Trophoblast cell (in vitro differentiated cells and primary cell): ENCODE results near the gene FPGS.
A peak's percentile ranks its signal among the peaks of the same experiment; 100 is the strongest.

Source experiments
- DNase-seq, 2 donors: peaks; one replicate each; pipeline ENCODE4 v3.0.0-alpha.2; 2016
- H2AFZ ChIP-seq: 2 replicates; pipeline ENCODE4 v1.6.1; 2013; ENCODE audit warnings: low read length, moderate library complexity, mild to moderate bottlenecking; ENCODE audit not compliant: insufficient read depth, poor library complexity
- H2AK5ac ChIP-seq: 2 replicates; pipeline ENCODE4 v1.6.1; 2013; ENCODE audit warnings: mild to moderate bottlenecking, low read length
- H2BK120ac ChIP-seq: 2 replicates; pipeline ENCODE4 v1.6.1; 2013; ENCODE audit warnings: low read length, mild to moderate bottlenecking, moderate library complexity; ENCODE audit not compliant: insufficient read depth, poor library complexity
- H2BK12ac ChIP-seq: 2 replicates; pipeline ENCODE4 v1.6.1; 2013; ENCODE audit warnings: mild to moderate bottlenecking, low read length, moderate library complexity
- H2BK5ac ChIP-seq: 2 replicates; pipeline ENCODE4 v1.6.1; 2013; ENCODE audit warnings: low read length, low read depth, moderate library complexity, mild to moderate bottlenecking; ENCODE audit not compliant: poor library complexity
- H3K14ac ChIP-seq: 2 replicates; pipeline ENCODE4 v1.6.1; 2013; ENCODE audit warnings: mild to moderate bottlenecking, low read length
- H3K18ac ChIP-seq: 2 replicates; pipeline ENCODE4 v1.6.1; 2013; ENCODE audit warnings: mild to moderate bottlenecking, low read length
- H3K23ac ChIP-seq: 2 replicates; pipeline ENCODE4 v1.6.1; 2013; ENCODE audit warnings: low read length
- H3K27ac ChIP-seq: 2 replicates; pipeline ENCODE4 v1.5.1; 2013; ENCODE audit warnings: low read depth, mild to moderate bottlenecking, inconsistent platforms, low read length, moderate library complexity
- H3K27me3 ChIP-seq: 2 replicates; pipeline ENCODE4 v1.6.1; 2013; ENCODE audit warnings: inconsistent platforms, mild to moderate bottlenecking, low read length, moderate library complexity; ENCODE audit not compliant: insufficient read depth
- H3K36me3 ChIP-seq, 2 experiments: 1 replicate in 1 of 2; 2 replicates in 1 of 2; pipeline ENCODE4 v1.6.1; 2013; ENCODE audit warnings: low read length in 2 of 2, mild to moderate bottlenecking in 2 of 2, moderate library complexity in 1 of 2; ENCODE audit not compliant: insufficient read depth in 2 of 2, control insufficient read depth in 1 of 2
- H3K4ac ChIP-seq: 2 replicates; pipeline ENCODE4 v1.6.1; 2013; ENCODE audit warnings: low read depth, mild to moderate bottlenecking, low read length, moderate library complexity
- H3K4me1 ChIP-seq, 2 experiments: 1 replicate in 1 of 2; 2 replicates in 1 of 2; pipeline ENCODE4 v1.6.1; 2013; ENCODE audit warnings: low read length in 2 of 2, mild to moderate bottlenecking in 2 of 2, moderate library complexity in 1 of 2; ENCODE audit not compliant: insufficient read depth in 2 of 2, control insufficient read depth in 1 of 2
- H3K4me2 ChIP-seq: 2 replicates; pipeline ENCODE4 v1.6.1; 2013; ENCODE audit warnings: inconsistent platforms, mild to moderate bottlenecking, low read length, moderate library complexity
- H3K4me3 ChIP-seq: 2 replicates; pipeline ENCODE4 v1.5.1; 2013; ENCODE audit warnings: mild to moderate bottlenecking, low read depth, low read length, inconsistent platforms
- H3K79me1 ChIP-seq: one replicate; pipeline ENCODE4 v1.6.1; 2013; ENCODE audit warnings: low read length
- H3K79me2 ChIP-seq: 2 replicates; pipeline ENCODE4 v1.6.1; 2013; ENCODE audit warnings: low read length, mild to moderate bottlenecking; ENCODE audit not compliant: control insufficient read depth, insufficient read depth, poor library complexity
- H3K9ac ChIP-seq: 2 replicates; pipeline ENCODE4 v1.6.1; 2013; ENCODE audit warnings: mild to moderate bottlenecking, low read length
- H3K9me3 ChIP-seq: 2 replicates; pipeline ENCODE4 v1.6.1; 2013; ENCODE audit warnings: low read depth, mild to moderate bottlenecking, control low read depth, inconsistent platforms, low read length; ENCODE audit not compliant: insufficient read depth
- H4K12ac ChIP-seq: 2 replicates; pipeline ENCODE4 v1.6.1; 2013; ENCODE audit warnings: low read depth, mild to moderate bottlenecking, low read length, moderate library complexity
- H4K8ac ChIP-seq: 2 replicates; pipeline ENCODE4 v1.6.1; 2013; ENCODE audit warnings: low read depth, mild to moderate bottlenecking, low read length, moderate library complexity
- H4K91ac ChIP-seq: one replicate; pipeline ENCODE4 v1.6.1; 2013; ENCODE audit warnings: low read depth, mild to moderate bottlenecking, low read length, moderate library complexity
- WGBS: extraction: QIAGEN DNeasy Blood & Tissue Kit; methylation state at CpG from one replicate; pipeline ENCODE4 v1.1.7; 2013; ENCODE audit warnings: missing lambda C conversion rate; ENCODE audit not compliant: insufficient read length, insufficient coverage; ENCODE audit errors: extremely low coverage; 5-methylcytosine and 5-hydroxymethylcytosine counted together

FPGS gene

DNA sequence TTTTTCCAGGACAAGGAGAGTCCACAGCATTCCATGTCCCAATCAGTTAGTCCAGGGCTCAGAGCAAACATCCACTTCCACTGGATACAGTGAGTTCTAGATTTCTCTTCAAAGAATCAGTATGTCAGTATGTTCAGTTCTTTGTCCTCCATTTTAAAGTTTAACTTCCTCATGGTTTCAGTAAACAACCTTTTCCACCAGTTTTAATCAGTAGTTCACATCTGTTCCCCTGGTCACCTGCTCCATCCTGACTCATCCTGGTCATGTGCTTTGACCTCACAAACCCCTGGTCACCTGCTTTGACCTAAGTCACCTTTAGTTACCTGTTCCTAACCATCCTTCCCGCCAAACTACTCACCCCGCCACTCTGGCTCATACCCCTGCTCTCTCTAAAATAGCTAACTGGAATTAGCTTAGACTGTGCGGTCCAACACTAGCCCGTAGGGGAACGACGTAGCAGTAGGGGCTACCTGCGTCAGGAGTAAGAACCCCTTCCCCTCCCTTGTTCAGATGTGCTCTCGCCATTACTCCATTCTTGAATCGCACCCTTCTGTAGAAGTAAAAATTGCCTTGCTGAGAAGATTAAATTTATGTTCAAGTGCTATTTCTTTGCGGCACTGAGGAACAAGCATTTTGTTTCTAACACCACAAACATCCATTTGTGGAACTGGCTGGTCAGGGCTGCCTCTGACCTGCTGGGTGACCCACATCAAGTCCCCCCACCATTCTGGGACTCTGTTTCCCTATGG, 46.2 kb downstream of the FPGS start:
- Histone ChIP-seq H3K4me1 (peaks cover 53 to 62% of the 10 kb centered on the region in 2 experiments), H3K9me3 (peaks cover 22% of the 10 kb centered on the region), H2AK5ac (peak overlapping the region; percentile 70), H3K14ac (peak overlapping the region; percentile 8), H2BK5ac (peak overlapping the region; percentile 24), H4K12ac (no peak overlapping the region), H3K4me2 (no peak overlapping the region), H3K79me1 (peaks cover 71% of the 10 kb centered on the region), H2BK12ac (peak overlapping the region; percentile 81), H2AFZ (no peak overlapping the region), H3K9ac (no peak overlapping the region), H3K36me3 (peaks cover 2 to 11% of the 10 kb centered on the region in 2 experiments), H2BK120ac (peak overlapping the region; percentile 79), H3K27ac (peak overlapping the region; percentile 57), H3K23ac (no peak overlapping the region), H3K27me3 (no peaks in the 10 kb centered on the region), H3K79me2 (peaks cover 17% of the 10 kb centered on the region), H4K8ac (no peak overlapping the region), H4K91ac (peak overlapping the region; percentile 98), H3K4ac (no peak overlapping the region), H3K4me3 (no peak overlapping the region), H3K18ac (peak overlapping the region; percentile 31)
- no CpG with 5 or more reads among the region's 10 CpGs for WGBS
- peak; percentile 88 to 92 for DNase-seq

DNA sequence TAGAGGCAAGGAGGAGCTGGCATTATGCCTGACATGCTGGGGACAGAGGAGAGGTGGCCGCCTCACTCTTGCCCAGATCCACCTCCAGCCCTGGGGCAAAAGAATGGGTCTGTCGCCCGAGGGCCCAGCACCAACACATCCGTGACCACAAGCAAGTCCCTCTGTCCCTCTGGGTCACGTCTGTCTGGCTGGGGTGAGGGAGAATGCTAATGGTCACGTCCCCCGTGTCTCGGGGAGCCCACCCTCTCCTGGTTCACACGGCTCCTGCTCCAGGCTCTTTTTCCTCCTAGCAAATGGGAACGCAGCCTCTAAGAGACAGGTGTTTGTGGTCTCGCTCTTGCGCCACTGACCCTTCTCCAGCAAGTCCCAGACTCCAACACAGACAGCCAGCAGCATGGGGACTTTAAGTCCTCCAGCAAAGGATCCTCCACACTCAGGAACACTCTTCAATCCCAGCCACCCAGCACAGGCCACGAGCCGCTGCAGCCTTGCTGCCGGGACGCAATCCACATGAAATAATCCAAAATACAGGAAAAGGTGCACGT, 47.7 kb downstream of the FPGS start:
- Histone ChIP-seq H4K8ac (no peak overlapping the region), H3K14ac (no peak overlapping the region)
- no CpG with 5 or more reads among the region's 17 CpGs for WGBS

DNA sequence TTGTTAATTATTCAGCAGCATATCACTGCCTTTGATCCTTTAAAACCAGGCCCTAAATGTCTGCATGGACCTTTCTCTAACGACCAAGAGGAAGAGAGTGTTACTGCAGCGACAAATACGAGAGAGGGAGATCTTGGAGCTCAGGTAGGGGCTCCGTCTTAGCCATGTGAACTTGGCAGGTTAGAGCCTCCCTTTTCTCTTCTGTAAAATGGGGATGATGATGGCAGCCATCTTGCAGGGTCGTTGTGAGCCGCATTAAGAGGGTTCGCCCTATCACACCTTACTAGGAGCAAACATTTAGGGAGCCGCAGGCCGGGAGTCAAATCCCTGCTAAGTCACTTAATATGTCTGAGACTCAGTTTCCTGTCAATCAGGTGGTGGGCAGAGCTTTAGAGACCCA, 50.1 kb downstream of the FPGS start:
- Histone ChIP-seq H3K18ac (peak overlapping the region; percentile 81), H3K27ac (no peak overlapping the region), H4K91ac (peak overlapping the region; percentile 92), H3K36me3 (peaks cover 2 to 10% of the 10 kb centered on the region in 2 experiments), H3K4me3 (no peak overlapping the region), H3K79me1 (peaks cover 59% of the 10 kb centered on the region), H2BK12ac (peak overlapping the region; percentile 98), H2BK120ac (peak overlapping the region; percentile 85), H3K4ac (peak overlapping the region; percentile 87), H3K23ac (no peak overlapping the region), H2AFZ (peak overlapping the region; percentile 17), H3K27me3 (no peaks in the 10 kb centered on the region), H2BK5ac (peak overlapping the region; percentile 83), H3K4me2 (no peak overlapping the region), H3K9me3 (peaks cover 17% of the 10 kb centered on the region), H3K9ac (no peak overlapping the region), H2AK5ac (peak overlapping the region; percentile 82), H3K14ac (peak overlapping the region; percentile 87), H3K79me2 (peaks cover 10% of the 10 kb centered on the region), H4K12ac (no peak overlapping the region), H4K8ac (peak overlapping the region; percentile 67), H3K4me1 (peaks cover 31 to 40% of the 10 kb centered on the region in 2 experiments)
- WGBS, result no CpG with 5 or more reads among the region's 9 CpGs
- DNase-seq, result no peak

More for the DNA sequence above, 47.7 kb downstream of the FPGS start:
- H3K79me1 ChIP-seq, result peaks cover 68% of the 10 kb centered on the region
- H3K4ac ChIP-seq, result no peak overlapping the region
- peaks cover 22% of the 10 kb centered on the region for H3K9me3 ChIP-seq
- peak overlapping the region; percentile 2 for H3K18ac ChIP-seq
- no peaks in the 10 kb centered on the region for H3K27me3 ChIP-seq
- H3K79me2 ChIP-seq, result peaks cover 18% of the 10 kb centered on the region
- peak overlapping the region; percentile 23 for H4K91ac ChIP-seq
- no peak overlapping the region for H4K12ac ChIP-seq
- no peak overlapping the region for H2BK120ac ChIP-seq
- H2AK5ac ChIP-seq, result peak overlapping the region; percentile 6
- peaks cover 2 to 11% of the 10 kb centered on the region in 2 experiments for H3K36me3 ChIP-seq
- peak overlapping the region; percentile 8 for H2BK12ac ChIP-seq
- no peak overlapping the region for H3K4me2 ChIP-seq
- H2AFZ ChIP-seq, result no peak overlapping the region
- peaks cover 54 to 63% of the 10 kb centered on the region in 2 experiments for H3K4me1 ChIP-seq
- peak; percentile 90 to 95 for DNase-seq
- no peak overlapping the region for H2BK5ac ChIP-seq
- H3K23ac ChIP-seq, result no peak overlapping the region
- H3K9ac ChIP-seq, result no peak overlapping the region
- H3K4me3 ChIP-seq, result no peak overlapping the region
- H3K27ac ChIP-seq, result peak overlapping the region; percentile 16

DNA sequence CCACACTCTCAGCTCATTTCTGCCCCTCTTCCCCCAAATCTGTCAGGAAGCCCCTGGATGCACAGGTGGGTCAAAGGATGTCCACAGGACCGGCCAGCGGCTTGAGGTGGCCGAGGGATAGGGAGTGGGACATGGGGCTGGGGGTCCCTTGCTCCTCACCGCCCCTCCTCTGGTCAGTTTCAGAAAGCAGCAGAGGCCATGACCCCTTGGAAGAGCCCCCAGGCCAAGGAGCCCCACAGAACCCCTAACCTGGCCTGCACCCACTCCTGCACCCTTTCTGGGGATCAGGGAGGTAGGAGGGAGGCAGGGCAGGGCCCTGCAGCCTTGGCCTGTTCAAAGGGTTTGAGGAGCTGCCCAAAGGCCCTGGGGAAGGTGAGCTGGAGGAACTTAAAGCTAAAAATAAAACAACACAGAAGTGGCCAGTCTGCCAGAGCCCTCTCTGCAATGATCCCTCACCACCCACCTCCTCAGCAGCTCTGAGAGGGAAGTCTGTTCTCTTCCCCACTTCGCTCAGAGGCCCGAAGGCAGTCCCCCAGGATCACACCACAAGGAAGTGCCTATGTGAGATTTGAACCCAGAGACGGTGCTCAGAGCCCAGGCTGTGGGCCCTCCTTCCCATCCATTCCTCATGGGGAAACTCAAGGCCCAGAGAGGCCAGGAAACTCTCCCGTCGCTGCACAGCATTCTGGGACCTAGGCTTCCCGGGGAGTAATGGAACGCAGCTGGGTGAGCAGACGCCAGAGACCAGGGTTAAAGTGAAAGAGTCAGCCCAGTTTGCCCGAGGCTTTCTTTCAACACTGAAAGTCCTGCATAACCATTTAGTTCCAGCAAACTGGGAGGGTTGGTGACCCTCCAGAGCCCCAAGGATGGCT, 50.9 kb downstream of the FPGS start:
- H3K4me3 ChIP-seq, result no peak overlapping the region
- no peak overlapping the region for H3K23ac ChIP-seq
- DNase-seq, result peak; percentile 80 to 88
- WGBS, result no CpG with 5 or more reads among the region's 13 CpGs
- no peaks in the 10 kb centered on the region for H3K27me3 ChIP-seq
- peaks cover 59% of the 10 kb centered on the region for H3K79me1 ChIP-seq
- peak overlapping the region; percentile 83 for H2BK5ac ChIP-seq
- H3K36me3 ChIP-seq, result peaks cover 2 to 9% of the 10 kb centered on the region in 2 experiments
- peak overlapping the region; percentile 82 for H2AK5ac ChIP-seq
- peak overlapping the region; percentile 87 for H3K14ac ChIP-seq
- peak overlapping the region; percentile 50 for H3K4me2 ChIP-seq
- peak overlapping the region; percentile 85 for H2BK120ac ChIP-seq
- H3K9ac ChIP-seq, result peak overlapping the region; percentile 39
- H3K9me3 ChIP-seq, result peaks cover 15% of the 10 kb centered on the region
- peak overlapping the region; percentile 92 for H4K91ac ChIP-seq
- peak overlapping the region; percentile 67 for H4K8ac ChIP-seq
- H2BK12ac ChIP-seq, result peak overlapping the region; percentile 98
- H3K4ac ChIP-seq, result peak overlapping the region; percentile 87
- peak overlapping the region; percentile 87 for H3K27ac ChIP-seq
- H4K12ac ChIP-seq, result peak overlapping the region; percentile 72
- peaks cover 10% of the 10 kb centered on the region for H3K79me2 ChIP-seq
- peak overlapping the region; percentile 17 for H2AFZ ChIP-seq
- peak overlapping the region; percentile 88 for H3K18ac ChIP-seq
- peaks cover 25 to 38% of the 10 kb centered on the region in 2 experiments for H3K4me1 ChIP-seq
